PC-3 (cell line): Measurements from ENCODE around the gene TEC.

Experiments
- EZH2 ChIP-seq: fragments of 300-600 bp; sonication (generic); IDR thresholded peaks from one replicate; pipeline ENCODE4 v1.6.1; 2017; ENCODE audit warnings: antibody characterized with exemption, mild to moderate bottlenecking, low read length; ENCODE audit not compliant: unreplicated experiment
- TF ChIP-seq, protein P1 (sequence below): fragments of 300-600 bp; sonication (generic); conservative IDR thresholded peaks from 2 replicates; pipeline ENCODE4 v1.5.1; 2017; ENCODE audit warnings: antibody characterized with exemption, low read depth, mild to moderate bottlenecking, low read length

DNA sequence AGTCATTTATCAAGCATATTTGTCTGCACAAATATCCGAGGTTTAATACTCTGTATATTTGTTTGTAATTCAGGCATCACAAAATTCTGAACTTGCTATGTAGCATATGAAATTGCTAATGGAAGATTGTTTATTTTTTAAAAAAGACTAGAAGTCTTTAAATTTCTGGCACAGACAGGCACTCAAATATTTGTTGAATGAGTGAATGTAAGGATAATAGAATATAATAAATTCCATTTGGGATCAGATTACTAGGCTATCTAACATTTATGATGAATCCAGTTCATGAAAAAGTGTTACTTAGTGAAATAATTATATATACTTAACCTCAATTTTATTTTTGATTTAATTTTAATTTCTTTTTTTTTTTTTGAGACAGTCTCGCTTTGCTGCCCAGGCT lies 30.4 kb upstream of the TEC start:
- TF ChIP-seq, protein P1, sequence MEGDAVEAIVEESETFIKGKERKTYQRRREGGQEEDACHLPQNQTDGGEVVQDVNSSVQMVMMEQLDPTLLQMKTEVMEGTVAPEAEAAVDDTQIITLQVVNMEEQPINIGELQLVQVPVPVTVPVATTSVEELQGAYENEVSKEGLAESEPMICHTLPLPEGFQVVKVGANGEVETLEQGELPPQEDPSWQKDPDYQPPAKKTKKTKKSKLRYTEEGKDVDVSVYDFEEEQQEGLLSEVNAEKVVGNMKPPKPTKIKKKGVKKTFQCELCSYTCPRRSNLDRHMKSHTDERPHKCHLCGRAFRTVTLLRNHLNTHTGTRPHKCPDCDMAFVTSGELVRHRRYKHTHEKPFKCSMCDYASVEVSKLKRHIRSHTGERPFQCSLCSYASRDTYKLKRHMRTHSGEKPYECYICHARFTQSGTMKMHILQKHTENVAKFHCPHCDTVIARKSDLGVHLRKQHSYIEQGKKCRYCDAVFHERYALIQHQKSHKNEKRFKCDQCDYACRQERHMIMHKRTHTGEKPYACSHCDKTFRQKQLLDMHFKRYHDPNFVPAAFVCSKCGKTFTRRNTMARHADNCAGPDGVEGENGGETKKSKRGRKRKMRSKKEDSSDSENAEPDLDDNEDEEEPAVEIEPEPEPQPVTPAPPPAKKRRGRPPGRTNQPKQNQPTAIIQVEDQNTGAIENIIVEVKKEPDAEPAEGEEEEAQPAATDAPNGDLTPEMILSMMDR: no peak
- TF ChIP-seq EZH2: no peak
